IMR-90 (cell line): Measurements from ENCODE around the gene ENAM. TPM values are rescaled to one million over a fixed set of nuclear protein-coding genes. Genes with fewer than 3 reads are reported as not detected.
"Not testable (repeated sequence)": the region's sequence is repeated elsewhere in the genome, so short reads cannot be mapped to it uniquely, and the experiment has no call there.

Experiments
- ATAC-seq: fragments of 200-7000 bp; cut with Tn5 transposase; 2 replicates; pipeline ENCODE4 v1.9.1; 2020; ENCODE audit warnings: low read depth, mild to moderate bottlenecking, moderate library complexity
- BruUV-seq: library from RNA; stranded (reverse); fragments of 400-500 nt; replicated peaks from 2 replicates; lab custom pipeline; 2021; lab: Mats Ljungman, UMichigan
- CTCF ChIA-PET: fragments of 300-600 bp; formaldehyde crosslinking; extraction: SDS; loops from one replicate; lab custom pipeline; 2021; ENCODE audit warnings: antibody characterized with exemption; lab: Yijun Ruan, JAX
- POLR2A ChIA-PET: fragments of 300-600 bp; sonication (Branson Sonifier 250); formaldehyde crosslinking; loops from one replicate; lab custom pipeline; 2022; ENCODE audit warnings: antibody characterized with exemption; ENCODE audit not compliant: unreplicated experiment; lab: Charles Lee
- DNase-seq: peaks from one replicate; pipeline ENCODE4 v3.0.0; 2013
- H2AFZ ChIP-seq: replicated peaks from 2 replicates; pipeline ENCODE3; 2013; ENCODE audit warnings: low read length, mild to moderate bottlenecking; ENCODE audit not compliant: poor library complexity
- H2AK5ac ChIP-seq: 2 replicates; pipeline ENCODE4 v1.6.1; 2013; ENCODE audit warnings: low read depth, low read length, inconsistent platforms
- H2AK9ac ChIP-seq: replicated peaks from 2 replicates; pipeline ENCODE3; 2013; ENCODE audit warnings: mild to moderate bottlenecking, low read depth, low read length, moderate library complexity; ENCODE audit not compliant: poor library complexity
- H2BK120ac ChIP-seq: 2 replicates; pipeline ENCODE4 v1.6.1; 2013; ENCODE audit warnings: low read depth, low read length, inconsistent platforms
- H2BK15ac ChIP-seq: 3 replicates; pipeline ENCODE4 v1.6.1; 2013; ENCODE audit warnings: low read depth, low read length, inconsistent platforms
- H2BK20ac ChIP-seq: 2 replicates; pipeline ENCODE4 v1.6.1; 2013; ENCODE audit warnings: low read depth, mild to moderate bottlenecking, inconsistent platforms, low read length, moderate library complexity
- H2BK5ac ChIP-seq: 2 replicates; pipeline ENCODE4 v1.6.1; 2013; ENCODE audit warnings: mild to moderate bottlenecking, low read depth, low read length, inconsistent platforms; ENCODE audit not compliant: poor library complexity, severe bottlenecking
- H3K14ac ChIP-seq: replicated peaks from 2 replicates; pipeline ENCODE4 v1.6.1; 2013; ENCODE audit warnings: low read depth, low read length, inconsistent platforms
- H3K18ac ChIP-seq: 2 replicates; pipeline ENCODE4 v1.6.1; 2013; ENCODE audit warnings: low read depth, low read length, control low read depth
- H3K23ac ChIP-seq: 2 replicates; pipeline ENCODE4 v1.6.1; 2013; ENCODE audit warnings: low read depth, low read length, inconsistent platforms
- H3K27ac ChIP-seq: 2 replicates; pipeline ENCODE4 v1.5.1; 2013; ENCODE audit warnings: mild to moderate bottlenecking, control low read depth, low read length; ENCODE audit not compliant: insufficient read depth
- H3K27me3 ChIP-seq: 2 replicates; pipeline ENCODE4 v1.6.1; 2013; ENCODE audit warnings: low read length; ENCODE audit not compliant: control insufficient read depth, insufficient read depth
- H3K36me3 ChIP-seq: 2 replicates; pipeline ENCODE4 v1.6.1; 2013; ENCODE audit warnings: low read length, mixed read lengths; ENCODE audit not compliant: control insufficient read depth, insufficient read depth
- H3K4ac ChIP-seq: 2 replicates; pipeline ENCODE4 v1.6.1; 2013; ENCODE audit warnings: low read depth, low read length, inconsistent platforms
- H3K4me1 ChIP-seq: 2 replicates; pipeline ENCODE4 v1.6.1; 2013; ENCODE audit warnings: low read length, mixed read lengths; ENCODE audit not compliant: control insufficient read depth, insufficient read depth
- H3K4me2 ChIP-seq: 2 replicates; pipeline ENCODE4 v1.6.1; 2013; ENCODE audit warnings: low read depth, mild to moderate bottlenecking, control low read depth, low read length, moderate library complexity
- H3K4me3 ChIP-seq: 2 replicates; pipeline ENCODE4 v1.5.1; 2013; ENCODE audit warnings: low read depth, mild to moderate bottlenecking, control low read depth, low read length, moderate library complexity; ENCODE audit not compliant: insufficient read depth
- H3K56ac ChIP-seq: 2 replicates; pipeline ENCODE4 v1.6.1; 2013; ENCODE audit warnings: low read length, inconsistent platforms; ENCODE audit not compliant: insufficient read depth; ENCODE audit errors: extremely low read depth
- H3K79me1 ChIP-seq, 2 experiments: 2 replicates each; pipeline ENCODE4 v1.6.1; 2013; ENCODE audit warnings: low read length in 2 of 2, inconsistent platforms in 1 of 2, low read depth in 1 of 2
- H3K9ac ChIP-seq: 2 replicates; pipeline ENCODE4 v1.6.1; 2013; ENCODE audit warnings: low read depth, low read length, control low read depth
- H3K9me1 ChIP-seq: 2 replicates; pipeline ENCODE4 v1.6.1; 2013; ENCODE audit warnings: low read length, inconsistent platforms; ENCODE audit not compliant: insufficient read depth
- H3K9me3 ChIP-seq: 2 replicates; pipeline ENCODE4 v1.6.1; 2013; ENCODE audit warnings: low read length; ENCODE audit not compliant: control insufficient read depth, insufficient read depth
- H4K20me1 ChIP-seq: 2 replicates; pipeline ENCODE4 v1.6.1; 2013; ENCODE audit warnings: low read length, inconsistent platforms; ENCODE audit not compliant: insufficient read depth
- H4K5ac ChIP-seq: 2 replicates; pipeline ENCODE4 v1.6.1; 2013; ENCODE audit warnings: mild to moderate bottlenecking, low read depth, low read length, control low read depth
- H4K8ac ChIP-seq, 2 experiments: 2 replicates each; pipeline ENCODE4 v1.6.1; 2013; ENCODE audit warnings: low read depth in 2 of 2, low read length in 2 of 2, control low read depth in 1 of 2, inconsistent platforms in 1 of 2
- H4K91ac ChIP-seq: 2 replicates; pipeline ENCODE4 v1.6.1; 2013; ENCODE audit warnings: low read depth, low read length, inconsistent platforms; ENCODE audit not compliant: insufficient read depth
- WGBS, 2 experiments: methylation state at CpG; one replicate each; pipeline versions ENCODE4 v1.1.5 to v1.1.7; 2013; ENCODE audit warnings: missing lambda C conversion rate in 2 of 2; ENCODE audit not compliant: insufficient read length in 1 of 2; ENCODE audit errors: extremely low coverage in 2 of 2; 5-methylcytosine and 5-hydroxymethylcytosine counted together
- dilution Hi-C: fragments of 300-500 bp; cut with HindIII; formaldehyde crosslinking; loops from one replicate; pipeline ENCODE4 v1.14.3; 2018; ENCODE audit warnings: low sequenced_read_pairs; ENCODE audit not compliant: unreplicated experiment
- in situ Hi-C: fragments of 300-500 bp; cut with MboI; formaldehyde crosslinking; loops from 3 replicates; pipeline ENCODE4 v1.14.3; 2019; ENCODE audit warnings: low sequenced_read_pairs, inconsistent platforms, mixed read lengths
- intact Hi-C: fragments of 100-400 bp; cut with micrococcal nuclease; formaldehyde crosslinking; loops from 2 replicates; pipeline ENCODE4 v1.10.0; 2022
- polyA plus RNA-seq, 3 experiments: library from polyadenylated mRNA; depleted of rRNA; stranded (reverse); fragments of >200 nt; gene quantifications; 2 replicates each; pipeline ENCODE4 v1.2.3, GENCODE V29; 2012; ENCODE audit warnings: low replicate concordance in 1 of 3
- total RNA-seq: library from RNA; depleted of rRNA; stranded (reverse); fragments of >200 nt; gene quantifications from 2 replicates; pipeline ENCODE4 v1.2.3, GENCODE V29; 2012

Gene ENAM
- total and polyA plus RNA-seq, 2 of the 4 experiments (the other 2 are of a cell fraction), result under 0.01 to 0.10 TPM

- ATAC-seq, H3K27me3 ChIP-seq, in situ Hi-C loops, H2AFZ ChIP-seq, BruUV-seq, dilution Hi-C loops, intact Hi-C loops, H3K14ac ChIP-seq, POLR2A ChIA-PET, H3K4me2 ChIP-seq, H4K5ac ChIP-seq, H2AK9ac ChIP-seq, H3K18ac ChIP-seq, H2BK20ac ChIP-seq, H3K9ac ChIP-seq, H3K4me3 ChIP-seq, H4K20me1 ChIP-seq, H2BK15ac ChIP-seq, H3K56ac ChIP-seq, H3K9me3 ChIP-seq, H2BK120ac ChIP-seq, H3K36me3 ChIP-seq, DNase-seq, H4K91ac ChIP-seq, H3K9me1 ChIP-seq, CTCF ChIA-PET, H2BK5ac ChIP-seq, H3K23ac ChIP-seq, H3K27ac ChIP-seq, H3K79me1 ChIP-seq, H3K4ac ChIP-seq, H3K4me1 ChIP-seq, H2AK5ac ChIP-seq, H4K8ac ChIP-seq: not testable (repeated sequence)
- WGBS, 2 experiments, result no CpG with 5 or more reads among the region's 5 CpGs
These were observed 32.9 kb downstream of the ENAM start for GRCh38 chr4:70661309-70661922.
